Measurements from ENCODE around the gene TPRN. TPM values are rescaled to one million over a fixed set of nuclear protein-coding genes. Genes with fewer than 3 reads are reported as not detected.

The TPRN gene
- polyA plus RNA-seq, 1 of the 3 experiments (the other 2 are of a cell fraction), result 5.2 TPM

DNA sequence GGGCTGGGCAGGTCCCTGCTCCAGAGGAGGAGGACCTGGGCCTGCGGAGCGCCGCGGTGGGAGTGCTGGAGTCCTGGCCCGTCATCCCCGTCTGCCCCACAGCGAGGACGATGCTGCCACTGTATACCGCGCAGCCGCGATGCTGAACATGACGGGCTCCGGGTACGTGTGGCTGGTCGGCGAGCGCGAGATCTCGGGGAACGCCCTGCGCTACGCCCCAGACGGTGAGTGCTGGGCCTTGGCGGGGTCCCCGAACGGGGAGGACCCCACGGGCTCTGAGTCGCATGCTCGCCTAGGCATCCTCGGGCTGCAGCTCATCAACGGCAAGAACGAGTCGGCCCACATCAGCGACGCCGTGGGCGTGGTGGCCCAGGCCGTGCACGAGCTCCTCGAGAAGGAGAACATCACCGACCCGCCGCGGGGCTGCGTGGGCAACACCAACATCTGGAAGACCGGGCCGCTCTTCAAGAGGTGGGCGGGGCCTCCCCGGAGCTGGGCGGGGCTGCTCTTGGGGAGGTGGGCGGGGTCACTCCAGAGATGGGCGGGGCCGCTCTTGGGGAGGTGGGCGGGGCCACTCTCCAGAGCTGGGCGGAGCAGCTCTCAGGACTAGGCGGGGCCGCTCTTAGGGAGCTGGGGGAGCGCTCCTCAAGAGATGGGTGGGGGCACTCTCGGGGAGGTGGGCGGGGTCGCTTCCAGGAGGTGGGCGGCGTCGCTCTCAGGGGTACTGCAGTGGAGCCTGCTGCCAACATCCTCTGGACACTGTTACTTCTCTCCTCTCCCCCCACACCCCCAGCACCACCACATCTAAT, 43.8 kb downstream of the TPRN start:
- Histone ChIP-seq H3K9me2 (no peaks in the 10 kb centered on the region), H2AFZ (ENCODE audit: low read depth) (no peak overlapping the region), H3K27me3 (ENCODE audit: insufficient read depth) (no peaks in the 10 kb centered on the region), H3K27ac (ENCODE audit: low read depth in 2 of 2, low read length in 1 of 2) (no peak overlapping the region), H3K4me2 (no peak overlapping the region), H3K9ac (no peak overlapping the region), H3K36me3 (replicated peaks in 1 of 2; ENCODE audit: control insufficient read depth in 1 of 2, insufficient read depth in 2 of 2, low read length in 1 of 2) (no peaks in the 10 kb centered on the region), H4K20me1 (ENCODE audit: insufficient read depth) (no peaks in the 10 kb centered on the region), H3K9me3 (no peaks in the 10 kb centered on the region), H3F3A (replicated peaks; ENCODE audit: insufficient read depth) (no peaks in the 10 kb centered on the region), H3K79me2 (ENCODE audit: insufficient read depth) (no peaks in the 10 kb centered on the region), H3K4me3 (ENCODE audit: low read depth in 2 of 2, low read length in 1 of 2) (no peak overlapping the region), H3K4me1 (ENCODE audit: control insufficient read depth in 1 of 2, insufficient read depth in 2 of 2, low read depth in 1 of 2, low read length in 1 of 2) (peaks cover 0 to 3% of the 10 kb centered on the region in 2 experiments; a peak in 1 of 4 replicates)
- DNase-seq, result peak; percentile 88
- TF ChIP-seq JUND (IDR thresholded peaks at IDR 0.05) (no peak), EZH2phosphoT487 (IDR thresholded peaks at IDR 0.05; ENCODE audit: borderline replicate concordance, low read depth) (no peak), POLR2AphosphoS5 (IDR thresholded peaks at IDR 0.05; ENCODE audit: low read depth, low read length) (no peak), SIN3A (IDR thresholded peaks at IDR 0.05; ENCODE audit: borderline replicate concordance, low read depth, low read length) (no peak), YY1 (IDR thresholded peaks at IDR 0.05; ENCODE audit: low read depth) (no peak), FOSL2 (IDR thresholded peaks at IDR 0.05; ENCODE audit: borderline replicate concordance, low read depth) (no peak), ZBTB33 (IDR thresholded peaks at IDR 0.05; ENCODE audit: borderline replicate concordance, low read depth) (no peak), IRF3 (IDR thresholded peaks at IDR 0.05; ENCODE audit: low read depth, low read length) (no peak), MAX (IDR thresholded peaks at IDR 0.05; ENCODE audit: low read depth) (no peak), GABPA (IDR thresholded peaks at IDR 0.05; ENCODE audit: low read depth) (no peak), NFIC (IDR thresholded peaks at IDR 0.05; ENCODE audit: borderline replicate concordance) (no peak), USF1 (IDR thresholded peaks at IDR 0.05; ENCODE audit: borderline replicate concordance, low read depth) (no peak), EP300 (IDR thresholded peaks at IDR 0.05; ENCODE audit: borderline replicate concordance in 1 of 2, low read depth in 1 of 2, low read length in 1 of 2) (no peak), FOXM1 (IDR thresholded peaks at IDR 0.05; ENCODE audit: low read depth) (no peak), RXRA (IDR thresholded peaks at IDR 0.05; ENCODE audit: borderline replicate concordance, low read depth) (no peak)
- TF ChIP-seq, protein P1, sequence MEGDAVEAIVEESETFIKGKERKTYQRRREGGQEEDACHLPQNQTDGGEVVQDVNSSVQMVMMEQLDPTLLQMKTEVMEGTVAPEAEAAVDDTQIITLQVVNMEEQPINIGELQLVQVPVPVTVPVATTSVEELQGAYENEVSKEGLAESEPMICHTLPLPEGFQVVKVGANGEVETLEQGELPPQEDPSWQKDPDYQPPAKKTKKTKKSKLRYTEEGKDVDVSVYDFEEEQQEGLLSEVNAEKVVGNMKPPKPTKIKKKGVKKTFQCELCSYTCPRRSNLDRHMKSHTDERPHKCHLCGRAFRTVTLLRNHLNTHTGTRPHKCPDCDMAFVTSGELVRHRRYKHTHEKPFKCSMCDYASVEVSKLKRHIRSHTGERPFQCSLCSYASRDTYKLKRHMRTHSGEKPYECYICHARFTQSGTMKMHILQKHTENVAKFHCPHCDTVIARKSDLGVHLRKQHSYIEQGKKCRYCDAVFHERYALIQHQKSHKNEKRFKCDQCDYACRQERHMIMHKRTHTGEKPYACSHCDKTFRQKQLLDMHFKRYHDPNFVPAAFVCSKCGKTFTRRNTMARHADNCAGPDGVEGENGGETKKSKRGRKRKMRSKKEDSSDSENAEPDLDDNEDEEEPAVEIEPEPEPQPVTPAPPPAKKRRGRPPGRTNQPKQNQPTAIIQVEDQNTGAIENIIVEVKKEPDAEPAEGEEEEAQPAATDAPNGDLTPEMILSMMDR (IDR thresholded peaks at IDR 0.05), result no peak
- POLR2A ChIA-PET, result interaction anchor here (0.7 kb wide), 1 partner anchor 394 kb away, joined by 3 read pairs; no protein-coding TSS in a partner anchor
- CTCF ChIA-PET, result interaction anchor here (0.6 to 1.2 kb wide), 2 partner anchors 32 to 80 kb away, joined by 3 to 5 read pairs; partner anchors contain the start of genes ANAPC2 and SSNA1
- 82% methylated on average over 35 of the region's 65 CpGs for WGBS (ENCODE audit: low lambda C conversion rate)
